Colonic mucosa (tissue), 4 donors: ENCODE measurements around the gene CSAD. TPM values are rescaled to one million over a fixed set of nuclear protein-coding genes. Genes with fewer than 3 reads are reported as not detected.
A peak's percentile ranks its signal among the peaks of the same experiment; 100 is the strongest.

Experiments
- DNase-seq: peaks from one replicate; pipeline ENCODE4 v3.0.0-alpha.2; 2020
- H3K27ac ChIP-seq: fragments of 200-600 bp; one replicate; pipeline ENCODE4 v1.8.0; 2021
- H3K27me3 ChIP-seq: fragments of 200-600 bp; one replicate; pipeline ENCODE4 v1.8.0; 2021
- H3K36me3 ChIP-seq: fragments of 200-600 bp; one replicate; pipeline ENCODE4 v1.8.0; 2021
- H3K4me1 ChIP-seq: fragments of 200-600 bp; one replicate; pipeline ENCODE4 v1.8.0; 2021; ENCODE audit warnings: mild to moderate bottlenecking
- H3K4me3 ChIP-seq: fragments of 200-600 bp; one replicate; pipeline ENCODE4 v1.8.0; 2021
- H3K9ac ChIP-seq, 2 donors: one replicate each; pipeline ENCODE4 v1.7.0; 2013; ENCODE audit warnings: control low read depth in 2 of 2, low read depth in 2 of 2, low read length in 2 of 2
- H3K9me3 ChIP-seq: fragments of 200-600 bp; one replicate; pipeline ENCODE4 v1.8.0; 2021
- CTCF ChIP-seq: fragments of 200-600 bp; IDR thresholded peaks from one replicate; pipeline ENCODE4 v1.8.0; 2022; ENCODE audit warnings: antibody characterized with exemption, mild to moderate bottlenecking
- intact Hi-C: fragments of 100-400 bp; cut with DNase I; formaldehyde crosslinking; loops from one replicate; pipeline ENCODE4 v1.14.1; 2022
- total RNA-seq, 2 donors: library from RNA; stranded (reverse); fragmentation: NEBNext Ultra II Directional in 1 of 2; extraction: Animal tissue kit (Norgen Biotek cat#: 25700) in 1 of 2; gene quantifications; one replicate each; pipeline ENCODE4 v1.2.1, GENCODE V29; 2021
- donor health status: healthy.
- donor health status: DM: no; HTN: no; CAD: no.
- donor health status: DM: no; HTN: no; CAD: no.

The CSAD gene
- total RNA-seq, 2 donors from 2014 or later = 9.1 to 20.4 TPM

GRCh38 chr12:53161119-53161911 is 19.4 kb downstream of the CSAD start:
- H3K27me3 ChIP-seq = no peaks in the 10 kb centered on the region
- H3K9me3 ChIP-seq = no peaks in the 10 kb centered on the region
- H3K4me1 ChIP-seq = no peaks in the 10 kb centered on the region
- H3K27ac ChIP-seq = no peak overlapping the region
- DNase-seq = no peak
- intact Hi-C loops = no loop called here
- no peak overlapping the region for H3K4me3 ChIP-seq
- H3K9ac ChIP-seq = no peak overlapping the region
- TF ChIP-seq CTCF = no peak
- H3K36me3 ChIP-seq = no peaks in the 10 kb centered on the region

- Histone ChIP-seq H3K27me3 (no peaks in the 10 kb centered on the region), H3K4me3 (no peak overlapping the region), H3K9me3 (no peaks in the 10 kb centered on the region), H3K36me3 (no peaks in the 10 kb centered on the region), H3K4me1 (no peaks in the 10 kb centered on the region), H3K27ac (no peak overlapping the region), H3K9ac (no peak overlapping the region)
- TF ChIP-seq CTCF = no peak
- intact Hi-C loops = no loop called here
- no peak for DNase-seq
Observed at GRCh38 chr12:53160673-53161072, 20.1 kb downstream of the CSAD start.

GRCh38 chr12:53160000-53160399 is 20.7 kb downstream of the CSAD start:
- Histone ChIP-seq H3K9me3 (no peaks in the 10 kb centered on the region), H3K27me3 (no peaks in the 10 kb centered on the region), H3K4me3 (no peak overlapping the region), H3K9ac (no peak overlapping the region), H3K4me1 (no peaks in the 10 kb centered on the region), H3K27ac (no peak overlapping the region), H3K36me3 (no peaks in the 10 kb centered on the region)
- TF ChIP-seq CTCF = no peak
- DNase-seq = no peak
- intact Hi-C loops = loop anchor here (2.0 to 5.0 kb wide), 2 partner anchors 37 to 132 kb away; no protein-coding TSS in a partner anchor

GRCh38 chr12:53159195-53159839 is 21.4 kb downstream of the CSAD start:
- no peaks in the 10 kb centered on the region for H3K36me3 ChIP-seq
- H3K27ac ChIP-seq = no peak overlapping the region
- H3K4me3 ChIP-seq = no peak overlapping the region
- H3K9ac ChIP-seq = no peak overlapping the region
- H3K27me3 ChIP-seq = no peaks in the 10 kb centered on the region
- H3K9me3 ChIP-seq = no peaks in the 10 kb centered on the region
- TF ChIP-seq CTCF = peak; percentile 95
- H3K4me1 ChIP-seq = no peaks in the 10 kb centered on the region
- peak; percentile 91 for DNase-seq
- intact Hi-C loops = loop anchor here (2.0 to 5.0 kb wide), 2 partner anchors 37 to 133 kb away; no protein-coding TSS in a partner anchor

- Histone ChIP-seq H3K9ac (no peak overlapping the region), H3K9me3 (no peaks in the 10 kb centered on the region), H3K4me3 (no peak overlapping the region), H3K27me3 (no peaks in the 10 kb centered on the region), H3K36me3 (no peaks in the 10 kb centered on the region), H3K27ac (no peak overlapping the region), H3K4me1 (no peaks in the 10 kb centered on the region)
- TF ChIP-seq CTCF = no peak
- DNase-seq = no peak
- intact Hi-C loops = no loop called here
Observed at GRCh38 chr12:53152390-53152789, 28.3 kb downstream of the CSAD start.
